Muscle layer of colon (tissue), 2 donors: ENCODE data around the gene C19orf18.
"Not testable (repeated sequence)": the region's sequence is repeated elsewhere in the genome, so short reads cannot be mapped to it uniquely, and the experiment has no call there.

Experiments used
- H3K27ac ChIP-seq: one replicate; pipeline ENCODE4 v1.7.0; 2013; ENCODE audit warnings: low read depth, mild to moderate bottlenecking, low read length, moderate library complexity
- H3K27me3 ChIP-seq, 2 donors: one replicate each; pipeline ENCODE4 v1.7.0; 2013; ENCODE audit warnings: low read length in 2 of 2, mild to moderate bottlenecking in 2 of 2; ENCODE audit not compliant: insufficient read depth in 2 of 2, control insufficient read depth in 1 of 2
- H3K36me3 ChIP-seq: one replicate; pipeline ENCODE4 v1.7.0; 2013; ENCODE audit warnings: mild to moderate bottlenecking, low read length; ENCODE audit not compliant: insufficient read depth
- H3K4me1 ChIP-seq: one replicate; pipeline ENCODE4 v1.7.0; 2013; ENCODE audit warnings: mild to moderate bottlenecking, low read length; ENCODE audit not compliant: insufficient read depth
- H3K4me3 ChIP-seq, 2 donors: one replicate each; pipeline ENCODE4 v1.7.0; 2013; ENCODE audit warnings: low read length in 2 of 2, low read depth in 1 of 2, mild to moderate bottlenecking in 1 of 2, moderate library complexity in 1 of 2
- H3K9ac ChIP-seq: one replicate; pipeline ENCODE4 v1.7.0; 2013; ENCODE audit warnings: low read length
- H3K9me3 ChIP-seq: one replicate; pipeline ENCODE4 v1.7.0; 2013; ENCODE audit warnings: mild to moderate bottlenecking, low read length
- donor health status: abdominal sarcoma.
- donor health status: Adenocarcinoma of cecum.

The C19orf18 gene

DNA sequence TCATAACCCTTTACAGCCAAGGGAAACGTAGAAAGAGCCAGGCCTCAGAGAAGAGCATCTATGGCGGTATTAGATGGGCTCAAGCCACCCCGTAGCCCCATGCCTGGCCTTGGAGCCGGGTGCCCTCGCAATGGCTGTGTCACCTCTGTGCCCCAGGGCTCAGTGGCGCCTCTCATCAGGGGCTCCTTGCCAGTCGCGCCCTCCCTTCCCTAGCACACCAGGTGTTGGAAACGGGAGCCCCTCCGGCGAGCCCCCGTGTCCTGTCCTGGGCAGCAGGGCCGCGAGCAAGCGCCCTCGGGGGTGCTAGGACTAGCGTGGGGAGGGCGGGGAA lies 27.3 kb downstream of the C19orf18 start:
- peaks cover 16% of the 10 kb centered on the region for H3K36me3 ChIP-seq
- H3K27ac ChIP-seq: peak overlapping the region; percentile 85
- peaks cover 16% of the 10 kb centered on the region for H3K9me3 ChIP-seq
- peak overlapping the region; percentile 68 to 89 for H3K4me3 ChIP-seq
- peaks cover 8% of the 10 kb centered on the region for H3K4me1 ChIP-seq
- H3K9ac ChIP-seq: peak overlapping the region; percentile 51
- no peaks in the 10 kb centered on the region for H3K27me3 ChIP-seq

DNA sequence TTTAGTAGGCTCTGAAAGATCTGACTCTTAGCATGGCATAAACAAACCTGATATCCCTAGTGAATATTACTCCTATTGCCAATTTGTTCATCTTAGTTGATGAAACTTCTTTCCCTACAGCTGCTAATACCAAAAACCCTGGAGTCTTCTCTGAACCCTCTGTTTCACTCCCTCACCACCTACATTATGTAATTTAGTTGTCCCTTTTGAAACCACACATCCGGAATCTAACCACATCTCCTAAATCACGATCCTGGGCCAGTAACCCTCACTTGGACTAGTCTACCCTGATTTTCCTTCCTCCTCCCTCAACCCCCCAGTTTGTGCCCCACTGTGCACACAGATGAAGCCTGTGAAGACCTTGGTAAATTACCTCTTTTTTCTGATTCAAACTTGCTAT lies 28.0 kb downstream of the C19orf18 start:
- peak overlapping the region in 1 of 2 donors; percentile 68 for H3K4me3 ChIP-seq
- H3K9me3 ChIP-seq: peaks cover 23% of the 10 kb centered on the region
- no peak overlapping the region for H3K9ac ChIP-seq
- no peaks in the 10 kb centered on the region for H3K27me3 ChIP-seq
- H3K4me1 ChIP-seq: peaks cover 8% of the 10 kb centered on the region
- peaks cover 23% of the 10 kb centered on the region for H3K36me3 ChIP-seq
- H3K27ac ChIP-seq: no peak overlapping the region

DNA sequence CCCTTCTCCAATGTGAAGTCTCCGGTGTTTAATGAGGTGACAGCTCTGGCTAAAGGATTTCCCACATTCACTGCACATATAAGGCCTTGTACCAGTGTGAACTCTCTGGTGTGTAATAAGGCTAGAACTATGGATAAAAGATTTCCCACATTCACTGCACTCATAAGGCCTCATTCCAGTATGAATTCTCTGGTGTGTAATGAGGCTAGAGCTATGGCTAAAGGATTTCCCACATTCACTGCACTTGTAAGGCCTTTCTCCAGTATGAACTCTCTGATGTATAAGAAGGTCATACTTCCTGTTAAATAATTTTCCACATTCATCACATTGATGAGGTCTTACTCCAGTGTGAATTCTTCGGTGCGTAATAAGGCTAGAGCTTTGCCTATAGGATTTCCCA lies 32.7 kb downstream of the C19orf18 start:
- peaks cover 3% of the 10 kb centered on the region for H3K4me1 ChIP-seq
- no peaks in the 10 kb centered on the region for H3K27me3 ChIP-seq
- H3K9me3 ChIP-seq: peaks cover 32% of the 10 kb centered on the region
- H3K4me3 ChIP-seq: no peak overlapping the region
- H3K27ac ChIP-seq: no peak overlapping the region
- H3K36me3 ChIP-seq: peaks cover 30% of the 10 kb centered on the region
- H3K9ac ChIP-seq: no peak overlapping the region

DNA sequence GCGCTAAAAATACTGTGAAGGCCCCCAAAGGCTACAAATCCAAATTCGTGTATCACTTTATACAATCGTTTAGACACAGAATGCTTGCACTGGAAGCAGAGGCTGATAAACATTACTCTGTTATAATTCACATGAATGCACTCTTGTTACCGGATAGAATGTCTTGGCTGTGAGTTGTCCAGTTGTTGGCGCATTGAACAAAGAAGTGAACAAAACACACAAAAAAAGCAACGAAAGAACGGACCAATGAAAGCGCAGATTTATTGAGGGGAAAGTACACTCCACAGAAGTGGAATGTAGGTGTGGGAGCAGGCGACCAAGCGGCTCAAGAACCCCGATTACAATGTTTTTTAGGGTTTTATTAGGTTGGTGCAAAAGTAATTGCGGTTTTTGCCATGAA lies 38.6 kb downstream of the C19orf18 start:
- Histone ChIP-seq H3K36me3 (peaks cover 13% of the 10 kb centered on the region), H3K9me3 (peaks cover 4% of the 10 kb centered on the region), H3K27me3 (no peaks in the 10 kb centered on the region), H3K9ac (no peak overlapping the region), H3K4me1 (no peaks in the 10 kb centered on the region), H3K27ac (no peak overlapping the region), H3K4me3 (peak overlapping the region in 1 of 2 donors; percentile 85)

DNA sequence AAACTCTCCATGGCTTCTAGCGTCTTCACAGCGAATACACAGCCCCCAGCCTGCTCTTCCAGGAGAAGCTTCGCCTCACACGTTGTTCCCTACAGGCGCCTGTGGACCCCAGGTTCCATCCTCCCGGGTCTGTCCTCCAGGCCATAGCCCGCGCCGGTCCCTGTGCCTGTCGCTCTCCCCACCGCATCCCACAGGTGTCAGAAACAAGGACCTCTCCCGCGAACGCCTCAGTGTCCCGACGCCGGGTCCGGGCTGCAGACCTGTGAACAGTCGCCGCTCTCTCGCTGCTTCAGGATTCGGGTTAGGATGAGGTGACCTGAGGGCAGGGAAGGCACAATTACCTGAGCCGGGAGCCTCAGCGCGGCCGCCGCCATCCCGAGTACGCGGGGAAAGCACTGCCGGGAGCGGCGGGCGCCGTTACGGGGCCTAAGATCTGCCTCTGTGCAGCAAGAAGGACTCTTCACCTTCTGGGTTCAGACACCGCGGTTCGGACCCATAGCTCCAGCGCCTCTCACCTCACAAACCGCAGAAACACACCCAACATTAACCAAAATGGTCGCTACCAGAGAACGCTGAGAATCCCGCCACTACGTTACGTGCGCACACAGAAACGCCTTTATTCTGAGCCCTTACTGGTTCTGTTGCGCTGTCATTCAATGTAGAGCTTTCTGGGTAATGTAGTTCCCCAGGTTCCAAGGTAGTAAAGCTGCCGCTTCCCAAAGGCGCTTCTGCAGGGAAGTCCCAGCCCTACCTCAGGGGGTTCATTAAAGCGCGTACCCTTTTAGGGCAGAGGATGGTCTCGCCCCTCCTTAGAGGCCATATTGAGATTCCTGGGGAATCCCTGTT lies 39.3 kb downstream of the C19orf18 start, which contains the start of gene ZNF418:
ZNF418 (minus strand) TSS at position 583 of the 846 bp plus-strand sequence. CDS start 1,580 bp downstream, outside the sequence.
- H3K9ac ChIP-seq: peak within 1 kb of the TSS; percentile 75
- H3K4me1 ChIP-seq: no peaks in the 10 kb centered on the region
- H3K9me3 ChIP-seq: peaks cover 4% of the 10 kb centered on the region
- H3K4me3 ChIP-seq: peak within 1 kb of the TSS; percentile 83 to 85
- H3K36me3 ChIP-seq: peaks cover 16% of the 10 kb centered on the region
- no peaks in the 10 kb centered on the region for H3K27me3 ChIP-seq
- H3K27ac ChIP-seq: peak within 1 kb of the TSS; percentile 72

DNA sequence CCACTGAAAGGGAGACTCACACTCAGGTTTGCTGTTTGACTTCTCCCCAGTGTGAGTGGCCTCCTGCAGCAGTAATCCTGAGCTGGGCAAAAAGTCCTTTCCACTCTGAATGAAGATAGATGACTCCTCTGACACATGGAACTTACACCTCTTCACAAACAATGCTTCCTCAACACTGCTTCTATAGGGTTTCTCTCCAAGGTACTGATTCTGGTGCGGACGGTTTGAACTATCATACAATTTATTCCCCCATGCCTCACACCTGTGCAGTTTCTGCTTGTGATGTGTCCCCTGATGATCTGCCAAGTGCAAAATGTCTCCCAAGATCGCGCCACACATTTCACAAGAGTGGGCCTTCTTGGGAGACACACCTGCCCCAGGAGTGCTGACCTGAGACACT lies 46.7 kb downstream of the C19orf18 start:
- Histone ChIP-seq H3K4me3 (peak overlapping the region in 1 of 2 donors; percentile 16), H3K27ac (no peak overlapping the region), H3K9me3 (peaks cover 33% of the 10 kb centered on the region), H3K4me1 (no peaks in the 10 kb centered on the region), H3K9ac (no peak overlapping the region), H3K36me3 (peaks cover 37% of the 10 kb centered on the region), H3K27me3 (no peaks in the 10 kb centered on the region)

DNA sequence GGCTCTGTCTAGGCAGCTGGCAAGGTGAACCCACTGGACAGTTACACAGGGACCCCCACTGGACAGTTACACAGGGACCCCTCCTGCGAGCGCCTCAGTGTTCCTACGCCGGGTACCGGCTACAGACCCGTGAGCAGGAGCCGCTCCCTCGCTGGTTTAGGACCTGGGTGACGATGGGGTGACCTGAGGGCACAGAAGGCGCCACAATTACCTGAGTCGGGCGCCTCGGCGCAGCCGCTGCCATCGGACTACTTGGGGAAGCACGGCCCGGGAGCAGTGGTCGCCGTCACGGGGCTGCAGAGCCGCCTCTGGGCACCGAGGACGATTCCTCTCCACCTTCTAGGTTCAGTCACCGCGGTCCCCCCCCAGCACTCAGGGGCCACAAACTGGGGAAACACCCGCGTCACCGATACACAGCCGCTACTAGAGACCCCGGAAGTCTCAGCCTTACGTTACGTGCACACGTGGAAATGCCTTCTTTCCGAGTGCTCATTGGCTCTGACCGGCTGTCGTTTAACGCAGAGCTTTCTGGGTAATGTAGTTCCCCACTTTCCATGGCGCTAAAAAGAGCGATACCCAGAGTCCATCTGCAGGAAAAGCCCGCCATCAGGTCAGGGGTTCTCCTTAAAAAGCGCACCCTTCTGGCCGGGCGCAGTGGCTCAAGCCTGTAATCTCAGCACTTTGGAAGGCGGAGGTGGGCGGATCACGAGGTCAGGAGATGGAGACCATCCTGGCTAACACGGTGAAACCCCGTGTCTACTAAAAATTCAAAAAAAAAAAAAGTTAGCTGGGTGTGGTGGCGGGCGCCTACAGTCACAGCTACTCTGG lies 58.0 kb downstream of the C19orf18 start, which contains the start of gene ZNF417:
ZNF417 (minus strand) TSS at position 425 of the 828 bp plus-strand sequence; CDS start at position 244, 181 bp downstream.
- Histone ChIP-seq H3K4me1 (peaks cover 13% of the 10 kb centered on the region), H3K36me3 (peaks cover 18% of the 10 kb centered on the region), H3K27ac (peak within 1 kb of the TSS; percentile 52), H3K4me3 (peak within 1 kb of the TSS; percentile 73 to 78), H3K9ac (peak within 1 kb of the TSS; percentile 54)
- H3K9me3 ChIP-seq, H3K27me3 ChIP-seq: not testable (repeated sequence)

DNA sequence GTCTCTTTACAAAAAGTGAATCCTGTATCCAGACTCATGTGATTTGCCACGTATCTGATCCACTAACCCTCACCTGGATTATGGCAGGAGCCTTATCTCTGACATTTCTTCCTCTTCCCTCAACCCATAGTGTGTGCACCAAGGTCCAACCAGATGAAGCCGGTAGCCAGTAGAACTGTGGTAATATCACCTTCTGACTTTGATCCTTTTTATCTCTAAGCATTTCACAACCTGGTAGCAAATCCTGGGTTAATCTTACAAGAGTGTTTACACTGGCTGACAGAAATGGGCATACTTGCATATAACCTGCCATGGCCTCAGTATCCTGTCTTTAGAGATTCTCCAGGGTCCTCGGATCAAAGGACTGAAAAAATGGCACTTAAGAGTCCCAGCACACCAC lies 59.8 kb downstream of the C19orf18 start:
- Histone ChIP-seq H3K4me3 (no peak overlapping the region), H3K27me3 (no peaks in the 10 kb centered on the region), H3K27ac (no peak overlapping the region), H3K9me3 (no peaks in the 10 kb centered on the region), H3K36me3 (peaks cover 23% of the 10 kb centered on the region), H3K4me1 (peaks cover 13% of the 10 kb centered on the region), H3K9ac (no peak overlapping the region)
